ENCODE data around the gene SEM1.
"Not testable (repeated sequence)": the region's sequence is repeated elsewhere in the genome, so short reads cannot be mapped to it uniquely, and the experiment has no call there.

The SEM1 gene

GRCh38 chr7:96709381-96710228 lies at the start of gene SEM1:
TSS of gene SEM1 (minus strand) at chr7:96709846. CDS start at chr7:96709763, 83 bp downstream.
- TF ChIP-seq CTCF (IDR thresholded peaks at IDR 0.05; ENCODE audit: insufficient read depth, low read length, poor library complexity, severe bottlenecking), result no peak
- peak within 1 kb of the TSS; percentile 90 for H3K4me3 ChIP-seq (replicated peaks; ENCODE audit: low read depth, low read length)
- peak; percentile 80 for DNase-seq (ENCODE audit: extremely low read depth, insufficient read length)
- H3K27me3 ChIP-seq (replicated peaks; ENCODE audit: control insufficient read depth, insufficient read depth, low read length), result no peaks in the 10 kb centered on the region
- no peaks in the 10 kb centered on the region; the same call in none of the 2 replicates for H3K36me3 ChIP-seq (ENCODE audit: control insufficient read depth, insufficient read depth, low read length)

GRCh38 chr7:96757880-96758279 lies 48.2 kb upstream of the SEM1 start:
- H3K27me3 ChIP-seq (replicated peaks; ENCODE audit: control insufficient read depth, insufficient read depth, low read length); DNase-seq (ENCODE audit: extremely low read depth, insufficient read length); H3K4me3 ChIP-seq (replicated peaks; ENCODE audit: low read depth, low read length); H3K36me3 ChIP-seq (ENCODE audit: control insufficient read depth, insufficient read depth, low read length): not testable (repeated sequence)

- no peak for TF ChIP-seq CTCF (IDR thresholded peaks at IDR 0.05; ENCODE audit: insufficient read depth, low read length, poor library complexity, severe bottlenecking)
- DNase-seq (ENCODE audit: extremely low read depth, insufficient read length), result no peak
- H3K4me3 ChIP-seq (replicated peaks; ENCODE audit: low read depth, low read length), result no peak overlapping the region
- no peaks in the 10 kb centered on the region for H3K27me3 ChIP-seq (replicated peaks; ENCODE audit: control insufficient read depth, insufficient read depth, low read length)
- H3K36me3 ChIP-seq (ENCODE audit: control insufficient read depth, insufficient read depth, low read length), result no peaks in the 10 kb centered on the region
Observed at GRCh38 chr7:96747418-96747940, 37.8 kb upstream of the SEM1 start.

GRCh38 chr7:96740130-96740529 lies 30.5 kb upstream of the SEM1 start:
- no peak for DNase-seq (ENCODE audit: extremely low read depth, insufficient read length)
- Histone ChIP-seq H3K36me3 (ENCODE audit: control insufficient read depth, insufficient read depth, low read length) (no peaks in the 10 kb centered on the region), H3K27me3 (replicated peaks; ENCODE audit: control insufficient read depth, insufficient read depth, low read length) (no peaks in the 10 kb centered on the region; the same call in 1 of the 2 replicates), H3K4me3 (replicated peaks; ENCODE audit: low read depth, low read length) (no peak overlapping the region)
- no peak for TF ChIP-seq CTCF (IDR thresholded peaks at IDR 0.05; ENCODE audit: insufficient read depth, low read length, poor library complexity, severe bottlenecking)

- H3K27me3 ChIP-seq (replicated peaks; ENCODE audit: control insufficient read depth, insufficient read depth, low read length), result no peaks in the 10 kb centered on the region; the same call in 1 of the 2 replicates
- no peak for TF ChIP-seq CTCF (IDR thresholded peaks at IDR 0.05; ENCODE audit: insufficient read depth, low read length, poor library complexity, severe bottlenecking)
- DNase-seq (ENCODE audit: extremely low read depth, insufficient read length), result no peak
- no peaks in the 10 kb centered on the region for H3K36me3 ChIP-seq (ENCODE audit: control insufficient read depth, insufficient read depth, low read length)
- no peak overlapping the region for H3K4me3 ChIP-seq (replicated peaks; ENCODE audit: low read depth, low read length)
Observed at GRCh38 chr7:96739609-96740008, 30.0 kb upstream of the SEM1 start.

GRCh38 chr7:96739167-96739566 lies 29.5 kb upstream of the SEM1 start:
- no peak for DNase-seq (ENCODE audit: extremely low read depth, insufficient read length)
- no peak overlapping the region for H3K4me3 ChIP-seq (replicated peaks; ENCODE audit: low read depth, low read length)
- no peaks in the 10 kb centered on the region for H3K36me3 ChIP-seq (ENCODE audit: control insufficient read depth, insufficient read depth, low read length)
- no peak for TF ChIP-seq CTCF (IDR thresholded peaks at IDR 0.05; ENCODE audit: insufficient read depth, low read length, poor library complexity, severe bottlenecking)
- H3K27me3 ChIP-seq (replicated peaks; ENCODE audit: control insufficient read depth, insufficient read depth, low read length), result no peaks in the 10 kb centered on the region; the same call in 1 of the 2 replicates

Measured in GM06990 (cell line).